Measurements from ENCODE around the gene ADGRV1.
"Not testable (repeated sequence)": the region's sequence is repeated elsewhere in the genome, so short reads cannot be mapped to it uniquely, and the experiment has no call there.

Gene ADGRV1

DNA sequence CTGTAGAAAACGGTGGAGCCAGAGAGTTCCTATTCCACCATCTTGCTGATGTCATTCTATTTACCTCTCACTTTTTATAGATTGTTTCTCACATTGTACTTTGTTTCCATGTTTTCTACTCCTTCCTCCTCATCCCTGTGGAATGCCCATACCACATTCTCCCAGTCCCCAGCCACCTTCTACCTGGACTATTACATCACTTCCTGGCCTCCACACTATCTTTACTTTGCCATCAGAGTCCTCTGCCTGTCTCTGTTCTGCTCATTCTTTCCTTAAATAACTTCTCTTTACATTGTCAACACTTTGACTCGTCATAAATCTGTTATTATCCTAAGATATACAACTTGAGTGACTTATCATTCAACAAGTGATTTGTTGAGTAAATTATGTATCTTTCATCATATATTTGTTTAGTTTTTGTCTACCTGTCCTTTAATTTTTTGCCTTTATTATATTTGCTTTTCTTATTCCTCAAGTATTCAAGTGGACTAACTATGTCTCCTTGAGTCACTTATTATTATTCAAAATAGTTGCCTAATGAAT lies 182.5 kb downstream of the ADGRV1 start:
- DNase-seq, result no peak

DNA sequence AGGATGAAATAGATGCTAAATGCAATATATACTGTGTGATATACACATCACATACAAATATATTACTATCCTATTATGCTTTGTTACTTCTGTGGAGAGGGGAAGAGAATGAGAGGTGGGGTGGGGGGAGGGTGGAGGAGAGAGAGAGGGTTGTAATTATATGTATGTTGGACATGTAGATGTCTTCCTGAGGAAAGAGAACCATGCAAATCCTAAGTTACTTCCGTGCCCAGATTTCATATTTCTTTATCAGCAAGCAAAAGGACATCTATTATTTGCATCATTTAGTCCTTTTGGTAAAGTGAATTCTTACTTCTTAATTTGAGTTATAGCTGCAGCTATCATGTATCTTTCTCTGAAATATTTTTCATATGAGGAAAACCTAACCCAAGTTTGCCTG lies 187.5 kb downstream of the ADGRV1 start:
- DNase-seq, result no peak

DNA sequence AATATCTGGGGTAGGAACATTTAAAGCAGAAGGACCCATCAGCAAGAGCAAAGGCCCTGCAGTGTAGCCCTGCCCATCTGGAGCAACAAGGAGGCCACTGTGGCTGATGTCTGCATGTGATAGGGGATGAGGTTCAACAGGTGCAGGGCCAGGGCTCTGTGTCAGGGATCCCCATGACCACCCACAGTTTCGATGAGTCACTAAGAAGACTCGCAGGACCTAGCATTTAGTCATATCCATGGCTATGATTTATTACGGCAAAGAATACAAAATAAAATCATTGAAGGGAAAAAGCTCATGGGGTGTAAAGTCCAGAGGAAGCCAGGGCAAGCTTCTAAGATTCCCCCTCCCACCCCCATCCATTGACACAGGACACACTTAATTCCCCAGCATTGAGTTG lies 188.6 kb downstream of the ADGRV1 start:
- DNase-seq, result no peak

DNA sequence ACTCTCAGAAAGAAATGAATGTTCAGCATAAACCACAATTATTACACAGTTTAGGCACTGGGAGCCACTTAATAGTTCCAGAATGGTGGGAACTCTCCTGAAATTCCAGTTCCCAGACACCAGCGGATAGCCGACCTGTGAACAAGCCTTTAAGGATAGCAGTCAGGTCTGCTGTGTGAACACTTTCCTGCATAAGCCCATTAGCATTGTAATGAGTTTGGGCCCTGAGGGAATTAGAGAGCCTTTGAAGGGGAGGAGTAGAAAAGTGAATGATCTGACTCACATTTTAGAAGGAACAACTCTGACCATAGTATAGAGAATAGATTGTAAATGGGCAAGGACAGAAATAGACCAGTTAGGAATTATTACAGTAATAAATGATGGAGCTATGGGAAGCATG lies 189.1 kb downstream of the ADGRV1 start:
- no peak for DNase-seq

GRCh38 chr5:90759119-90759518 lies 200.5 kb downstream of the ADGRV1 start:
- DNase-seq, result no peak

DNA sequence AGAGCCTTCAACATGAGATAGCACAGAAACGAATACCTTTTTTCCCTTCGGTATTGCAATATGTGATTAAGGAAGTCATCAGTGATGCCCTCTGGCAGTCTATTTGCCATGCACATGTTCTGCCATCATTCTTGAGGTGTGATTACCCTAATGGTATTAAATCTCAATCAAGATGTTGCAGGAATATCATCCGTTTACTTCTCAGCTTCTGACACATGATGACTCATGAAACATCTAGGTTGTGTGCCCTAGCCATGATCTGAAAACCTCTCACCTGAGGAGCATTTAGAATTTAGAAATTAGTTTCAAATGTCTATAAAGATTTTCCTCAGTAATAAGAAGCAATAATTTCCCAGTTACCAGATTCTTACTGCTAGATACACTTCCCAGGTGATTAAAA lies 209.1 kb downstream of the ADGRV1 start:
- no peak for DNase-seq

GRCh38 chr5:90770006-90770541 lies 211.5 kb downstream of the ADGRV1 start:
- DNase-seq, result not testable (repeated sequence)

GRCh38 chr5:90777959-90778358 lies 219.4 kb downstream of the ADGRV1 start:
- DNase-seq, result no peak

GRCh38 chr5:90783460-90784333 lies 225.1 kb downstream of the ADGRV1 start:
- peak; percentile 28 for DNase-seq

- DNase-seq, result no peak
Measured at GRCh38 chr5:90786756-90787155, 228.2 kb downstream of the ADGRV1 start.

GRCh38 chr5:90792725-90793124 lies 234.1 kb downstream of the ADGRV1 start:
- DNase-seq, result no peak

DNA sequence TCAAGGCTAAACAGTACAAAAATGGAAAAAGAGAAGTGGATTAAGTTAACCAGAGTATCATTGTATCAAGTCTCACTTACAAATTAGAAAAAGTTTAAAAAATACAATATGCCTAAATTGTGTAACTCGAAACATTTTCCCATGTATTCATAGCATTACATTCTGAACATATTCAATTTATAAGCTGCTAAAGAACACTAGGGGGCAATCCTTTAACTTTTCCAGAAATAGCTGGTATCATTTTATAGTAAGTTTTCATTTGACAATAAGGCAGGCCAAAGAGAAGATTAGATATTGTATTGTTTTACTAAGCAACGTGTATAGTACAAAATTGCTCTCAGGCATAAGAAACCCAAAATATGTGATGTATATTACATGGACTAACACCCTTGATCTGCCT lies 234.6 kb downstream of the ADGRV1 start:
- DNase-seq, result no peak

- not testable (repeated sequence) for DNase-seq
Measured at GRCh38 chr5:90796919-90797318, 238.3 kb downstream of the ADGRV1 start.

- DNase-seq, result not testable (repeated sequence)
Measured at GRCh38 chr5:90800082-90800481, 241.5 kb downstream of the ADGRV1 start.

DNA sequence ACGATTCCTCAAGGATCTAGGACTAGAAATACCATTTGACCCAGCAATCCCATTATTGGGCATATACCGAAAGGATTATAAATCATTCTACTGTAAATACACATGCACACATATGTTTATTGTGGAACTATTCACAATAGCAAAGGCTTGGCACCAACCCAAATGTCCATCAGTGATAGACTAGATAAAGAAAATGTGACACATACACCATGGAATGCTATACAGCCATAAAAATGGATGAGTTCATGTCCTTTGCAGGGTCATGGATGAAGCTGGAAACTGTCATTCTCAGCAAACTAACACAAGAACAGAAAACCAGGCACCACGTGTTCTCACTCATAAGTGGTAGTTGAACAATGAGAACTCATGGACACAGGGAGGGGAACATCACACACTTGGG lies 241.9 kb downstream of the ADGRV1 start:
- DNase-seq, result not testable (repeated sequence)

DNA sequence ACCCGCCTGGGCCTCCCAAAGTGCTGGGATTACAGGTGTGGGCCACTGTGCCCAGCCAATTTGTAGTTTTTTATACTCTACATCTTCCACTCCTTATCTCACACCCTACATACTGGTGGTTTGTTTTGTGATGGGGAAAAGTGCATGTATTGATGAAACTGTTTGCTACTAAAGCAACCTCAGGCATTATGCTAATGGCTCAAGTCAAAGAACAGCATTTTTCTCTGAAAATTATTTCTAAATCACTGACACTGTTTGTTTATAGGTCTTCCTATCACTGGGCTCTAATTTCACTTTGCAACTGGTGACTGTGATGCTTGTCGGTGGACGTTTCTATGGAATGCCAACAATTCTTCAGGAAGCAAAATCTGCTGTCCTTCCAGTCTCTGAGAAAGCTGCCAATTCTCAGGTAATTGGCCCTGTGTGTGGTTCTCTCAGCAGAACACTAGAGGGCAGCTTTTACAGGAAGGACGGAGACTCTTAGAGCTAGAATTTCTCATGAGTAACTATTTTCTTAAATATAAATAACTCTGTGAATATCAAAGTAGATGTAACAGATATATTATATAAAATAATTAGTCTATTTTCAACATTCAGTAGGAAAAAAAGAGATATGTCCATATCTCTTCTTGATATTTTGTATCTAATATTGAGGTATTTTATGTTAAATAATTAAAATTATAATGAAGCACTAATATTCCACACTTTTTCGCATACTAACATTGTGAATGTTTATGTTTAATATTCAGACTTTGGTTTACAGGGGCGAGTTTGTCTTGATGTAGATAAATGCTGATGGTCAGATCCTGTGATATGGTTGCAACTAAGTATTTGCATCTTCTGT lies 244.1 kb downstream of the ADGRV1 start:
- DNase-seq, result no peak

- DNase-seq, result no peak
Measured at GRCh38 chr5:90803381-90803780, 244.8 kb downstream of the ADGRV1 start.

DNA sequence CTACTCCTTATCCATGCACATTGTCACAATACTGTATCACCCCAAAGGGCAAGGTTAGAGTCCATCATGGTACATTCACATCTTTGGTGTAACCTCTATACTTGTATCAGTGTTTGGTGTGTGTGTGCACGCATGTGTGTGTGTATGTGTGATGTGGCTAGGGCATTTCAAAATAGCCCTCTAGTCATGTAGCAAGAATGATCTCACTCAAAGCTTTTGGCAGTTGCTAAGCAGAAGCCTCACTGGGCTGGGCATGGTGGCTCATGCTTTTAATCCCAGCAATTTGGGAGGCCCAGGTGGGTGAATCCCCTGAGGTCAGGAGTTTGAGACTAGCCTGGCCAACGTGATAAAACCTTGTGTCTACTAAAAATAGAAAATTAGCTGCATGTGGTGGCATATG lies 245.3 kb downstream of the ADGRV1 start:
- DNase-seq, result no peak

DNA sequence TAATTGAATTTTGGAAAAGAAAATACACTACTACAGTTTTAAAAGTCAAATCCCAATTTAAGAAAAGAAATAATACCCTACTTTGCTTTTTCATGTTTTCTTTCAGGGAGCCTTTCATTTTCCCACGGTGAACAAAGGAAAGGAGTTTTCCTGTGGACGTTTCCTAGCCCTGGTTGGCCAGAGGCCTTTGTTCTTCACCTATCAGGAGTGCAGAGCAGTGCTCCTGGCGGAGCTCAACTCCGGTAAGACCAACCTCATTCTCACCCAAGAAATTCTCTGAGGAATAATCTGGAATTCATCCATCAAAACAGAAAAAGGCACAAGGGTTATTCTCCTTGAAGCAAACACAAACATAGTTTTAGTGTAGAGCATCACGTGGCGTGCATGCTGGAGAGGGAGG lies 248.9 kb downstream of the ADGRV1 start:
- DNase-seq, result no peak

- DNase-seq, result no peak
Measured at GRCh38 chr5:90809311-90810056, 250.9 kb downstream of the ADGRV1 start.

DNA sequence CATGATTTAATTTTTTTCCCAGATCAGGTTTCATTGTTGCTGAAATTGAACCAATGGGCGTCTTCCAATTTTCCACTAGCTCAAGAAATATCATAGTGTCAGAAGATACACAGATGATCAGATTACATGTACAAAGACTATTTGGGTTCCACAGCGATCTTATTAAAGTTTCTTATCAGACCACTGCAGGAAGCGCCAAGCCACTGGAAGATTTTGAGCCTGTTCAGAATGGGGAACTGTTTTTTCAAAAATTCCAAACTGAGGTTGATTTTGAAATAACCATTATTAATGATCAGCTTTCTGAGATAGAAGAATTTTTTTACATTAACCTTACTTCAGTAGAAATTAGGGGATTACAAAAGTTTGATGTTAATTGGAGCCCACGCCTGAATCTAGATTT lies 251.6 kb downstream of the ADGRV1 start:
- no peak for DNase-seq

DNA sequence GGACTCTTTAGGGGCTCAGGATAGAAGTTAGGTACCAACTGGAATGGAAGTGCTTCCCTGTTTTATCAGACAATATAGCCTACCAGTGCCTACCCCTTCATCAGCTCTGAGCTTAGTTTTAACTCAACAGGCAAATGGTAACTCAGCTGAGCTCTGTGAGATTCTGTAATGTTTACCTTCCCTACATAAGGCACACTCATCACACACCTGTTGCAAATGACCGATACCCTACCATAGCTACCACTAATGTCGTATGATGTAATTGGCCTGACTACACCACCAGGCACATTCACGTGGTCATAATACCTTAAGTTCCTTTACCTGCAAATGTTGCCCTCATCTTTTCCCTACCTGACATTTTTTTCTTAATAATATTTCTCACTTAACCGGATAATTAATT lies 254.8 kb downstream of the ADGRV1 start:
- no peak for DNase-seq

- DNase-seq, result not testable (repeated sequence)
Measured at GRCh38 chr5:90822062-90822461, 263.5 kb downstream of the ADGRV1 start.

All from KG1 (cell line).